Activated T-cell treated with anti-CD3 and anti-CD28 coated beads, Interleukin-2, amount 50 U/mL, for 72 hours (primary cell): ENCODE measurements around the gene GRM4. TPM values are rescaled to one million over a fixed set of nuclear protein-coding genes. Genes with fewer than 3 reads are reported as not detected.

Experiments
- ATAC-seq, 2 donors: fragments of 150-1000 bp; cut with Tn5 transposase; replicated peaks in 1 of 2; 2 replicates each; pipeline ENCODE4 v1.10.0; 2021; ENCODE audit warnings: moderate library complexity in 2 of 2, mild to moderate bottlenecking in 1 of 2
- DNase-seq, 2 donors: peaks; one replicate each; pipeline ENCODE4 v3.0.0; 2021 to 2022; ENCODE audit warnings: mixed read lengths in 1 of 2
- H3K27ac Mint-ChIP-seq: one replicate; pipeline ENCODE4 v1.8.0; 2022; ENCODE audit warnings: mild to moderate bottlenecking, moderate library complexity, mixed read lengths
- H3K27me3 Mint-ChIP-seq: one replicate; pipeline ENCODE4 v1.8.0; 2022; ENCODE audit warnings: low read depth, mixed read lengths
- H3K36me3 Mint-ChIP-seq, 2 donors: one replicate each; pipeline ENCODE4 v1.8.0; 2022; ENCODE audit warnings: mixed read lengths in 2 of 2, mild to moderate bottlenecking in 1 of 2; ENCODE audit not compliant: insufficient read depth in 2 of 2
- H3K4me1 Mint-ChIP-seq: one replicate; pipeline ENCODE4 v1.8.0; 2022; ENCODE audit warnings: low read depth, mixed read lengths
- H3K4me3 Mint-ChIP-seq, 2 donors: one replicate each; pipeline ENCODE4 v1.8.0; 2022; ENCODE audit warnings: mild to moderate bottlenecking in 2 of 2, mixed read lengths in 2 of 2, moderate library complexity in 2 of 2
- H3K9me3 Mint-ChIP-seq, 2 donors: one replicate each; pipeline ENCODE4 v1.8.0; 2022; ENCODE audit warnings: mixed read lengths in 2 of 2
- total RNA-seq, 2 donors: library from RNA; stranded (reverse); gene quantifications; one replicate each; pipeline ENCODE4 v1.2.3, GENCODE V29; 2022

GRM4 gene
- total RNA-seq, 2 donors from 2014 or later = 0.07 TPM; not detected in 1

DNA sequence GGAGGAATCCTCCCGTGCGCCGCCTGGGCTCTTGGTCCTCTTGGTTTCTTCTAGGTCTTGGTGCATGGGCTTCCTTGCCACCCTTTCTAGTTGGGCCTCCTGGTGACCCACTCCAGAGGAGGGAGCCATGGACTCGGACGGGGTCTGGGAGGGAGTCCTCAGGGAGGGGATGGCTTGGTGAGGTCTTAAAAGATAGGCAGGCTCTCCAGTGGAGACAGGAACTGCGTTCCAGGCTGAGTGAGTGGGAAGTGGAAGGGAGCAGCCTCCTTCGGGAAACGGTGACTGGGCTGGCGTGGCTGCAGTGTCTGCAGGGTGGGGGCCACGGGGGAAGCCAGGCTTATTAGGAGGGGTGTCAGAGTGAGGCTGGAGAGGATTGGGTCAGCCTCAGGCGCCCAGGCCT is 152.8 kb downstream of the GRM4 start:
- no peak for DNase-seq
- H3K27me3 Mint-ChIP-seq = peaks cover 6% of the 10 kb centered on the region
- no peak for ATAC-seq
- H3K36me3 Mint-ChIP-seq = no peaks in the 10 kb centered on the region
- H3K4me1 Mint-ChIP-seq = no peaks in the 10 kb centered on the region
- H3K4me3 Mint-ChIP-seq = no peak overlapping the region
- no peak overlapping the region for H3K27ac Mint-ChIP-seq
- no peaks in the 10 kb centered on the region for H3K9me3 Mint-ChIP-seq

DNA sequence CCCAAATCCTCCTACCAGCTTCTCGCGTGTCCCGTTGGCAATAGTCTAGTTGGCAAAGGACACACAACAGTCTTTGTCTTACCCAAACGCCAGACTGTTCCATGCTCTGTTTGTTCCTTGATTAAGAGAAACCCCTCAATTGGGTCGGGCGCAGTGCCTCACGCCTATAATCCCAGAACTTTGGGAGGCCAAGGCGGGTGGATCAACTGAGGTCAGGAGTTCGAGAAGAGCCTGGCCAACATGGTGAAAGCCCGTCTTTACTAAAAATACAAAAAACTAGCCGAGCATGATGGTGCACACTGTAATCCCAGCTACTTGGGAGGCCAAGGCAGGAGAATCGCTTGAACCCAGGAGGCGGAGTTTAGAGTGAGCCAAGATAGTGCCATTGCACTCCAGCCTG is 153.7 kb downstream of the GRM4 start:
- Mint-ChIP-seq H3K4me3 (no peak overlapping the region), H3K27me3 (peaks cover 6% of the 10 kb centered on the region), H3K9me3 (no peaks in the 10 kb centered on the region), H3K4me1 (no peaks in the 10 kb centered on the region), H3K27ac (no peak overlapping the region), H3K36me3 (no peaks in the 10 kb centered on the region)
- DNase-seq = no peak
- no peak for ATAC-seq

DNA sequence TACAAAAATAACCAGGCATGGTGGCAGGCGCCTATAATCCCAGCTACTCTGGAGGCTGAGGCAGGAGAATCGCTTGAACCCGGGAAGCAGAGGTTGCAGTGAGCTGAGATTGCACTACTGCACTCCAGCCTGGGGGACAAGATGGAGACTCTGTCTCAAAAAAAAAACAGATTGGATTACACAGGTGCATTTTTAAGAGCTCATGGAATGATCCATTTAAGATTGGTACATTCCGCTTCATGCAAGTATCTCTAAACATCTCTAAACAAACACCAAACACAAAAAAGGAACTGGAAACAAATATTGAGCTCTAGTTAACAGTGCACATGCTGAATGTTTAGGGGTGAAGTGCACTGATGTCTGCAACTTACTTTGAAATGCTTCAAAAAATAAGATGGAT is 154.3 kb downstream of the GRM4 start:
- H3K27me3 Mint-ChIP-seq = peaks cover 6% of the 10 kb centered on the region
- H3K27ac Mint-ChIP-seq = no peak overlapping the region
- DNase-seq (no peak), ATAC-seq (no peak)
- H3K4me3 Mint-ChIP-seq = no peak overlapping the region
- no peaks in the 10 kb centered on the region for H3K36me3 Mint-ChIP-seq
- H3K4me1 Mint-ChIP-seq = no peaks in the 10 kb centered on the region
- no peaks in the 10 kb centered on the region for H3K9me3 Mint-ChIP-seq

DNA sequence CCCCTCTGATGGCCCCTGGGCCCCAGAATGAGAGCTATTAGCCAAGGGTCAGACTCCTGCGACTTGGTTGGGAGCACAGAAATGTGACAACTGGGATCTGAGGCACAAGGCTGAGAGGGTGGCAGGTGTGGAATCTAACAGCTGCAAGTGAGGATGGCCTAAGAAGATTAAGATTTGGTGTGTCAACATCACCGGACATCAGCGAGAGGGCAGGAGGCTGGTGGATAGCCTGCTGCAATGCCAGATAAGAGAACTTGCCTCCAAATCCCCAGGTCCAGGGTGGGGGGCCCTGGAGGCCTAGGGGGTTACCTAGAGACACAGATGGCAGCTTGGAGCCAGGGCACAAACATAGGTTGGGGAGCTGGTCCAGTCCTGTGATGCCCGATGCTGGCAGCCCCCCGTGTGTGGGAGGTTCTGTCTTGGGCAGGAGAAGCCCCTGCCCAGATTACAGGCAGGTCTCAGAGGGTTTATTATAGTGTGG is 155.8 kb downstream of the GRM4 start:
- Mint-ChIP-seq H3K36me3 (no peaks in the 10 kb centered on the region), H3K27me3 (peaks cover 6% of the 10 kb centered on the region), H3K9me3 (no peaks in the 10 kb centered on the region), H3K4me3 (no peak overlapping the region), H3K4me1 (no peaks in the 10 kb centered on the region), H3K27ac (no peak overlapping the region)
- no peak for DNase-seq
- ATAC-seq = no peak

DNA sequence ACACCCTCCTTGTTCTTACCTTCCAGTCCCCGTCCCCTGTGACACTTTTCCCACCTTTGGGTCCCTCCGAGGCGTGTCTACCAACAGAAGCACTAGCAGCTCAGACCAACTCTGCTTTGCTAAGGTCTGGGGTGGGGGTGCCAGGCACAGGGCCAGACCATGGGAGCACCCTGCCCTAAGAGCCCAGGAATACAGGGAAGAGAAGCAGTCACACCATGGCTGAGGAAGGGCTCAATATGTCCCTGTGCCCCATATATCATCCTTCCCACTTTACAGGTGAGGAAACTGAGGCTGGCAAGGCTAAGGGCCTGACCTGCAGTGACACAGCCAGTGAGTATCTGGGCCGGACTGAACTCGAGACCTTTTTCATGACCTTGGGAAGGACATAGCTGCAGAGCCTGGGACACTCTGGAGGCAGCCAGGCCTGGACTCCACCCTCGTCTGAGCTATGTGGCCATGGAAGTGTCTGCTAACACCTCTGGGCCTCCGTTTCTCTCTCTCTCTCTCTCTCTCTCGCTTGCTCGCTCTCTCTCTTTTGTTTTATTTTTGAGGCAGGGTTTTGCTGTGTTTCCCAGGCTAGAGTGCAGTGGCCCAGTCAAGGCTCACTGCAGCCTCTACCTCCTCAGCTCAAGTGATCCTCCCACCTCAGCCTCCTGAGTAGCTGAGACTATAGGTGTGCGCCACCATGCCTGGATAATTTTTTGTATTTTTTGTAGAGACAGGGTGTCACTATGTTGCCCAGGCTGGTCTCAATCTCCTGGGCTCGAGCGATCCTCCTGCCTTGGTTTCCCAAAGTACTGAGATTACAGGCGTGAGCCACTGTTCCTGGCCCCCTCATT is 156.7 kb downstream of the GRM4 start:
- Mint-ChIP-seq H3K27ac (no peak overlapping the region), H3K36me3 (no peaks in the 10 kb centered on the region)

DNA sequence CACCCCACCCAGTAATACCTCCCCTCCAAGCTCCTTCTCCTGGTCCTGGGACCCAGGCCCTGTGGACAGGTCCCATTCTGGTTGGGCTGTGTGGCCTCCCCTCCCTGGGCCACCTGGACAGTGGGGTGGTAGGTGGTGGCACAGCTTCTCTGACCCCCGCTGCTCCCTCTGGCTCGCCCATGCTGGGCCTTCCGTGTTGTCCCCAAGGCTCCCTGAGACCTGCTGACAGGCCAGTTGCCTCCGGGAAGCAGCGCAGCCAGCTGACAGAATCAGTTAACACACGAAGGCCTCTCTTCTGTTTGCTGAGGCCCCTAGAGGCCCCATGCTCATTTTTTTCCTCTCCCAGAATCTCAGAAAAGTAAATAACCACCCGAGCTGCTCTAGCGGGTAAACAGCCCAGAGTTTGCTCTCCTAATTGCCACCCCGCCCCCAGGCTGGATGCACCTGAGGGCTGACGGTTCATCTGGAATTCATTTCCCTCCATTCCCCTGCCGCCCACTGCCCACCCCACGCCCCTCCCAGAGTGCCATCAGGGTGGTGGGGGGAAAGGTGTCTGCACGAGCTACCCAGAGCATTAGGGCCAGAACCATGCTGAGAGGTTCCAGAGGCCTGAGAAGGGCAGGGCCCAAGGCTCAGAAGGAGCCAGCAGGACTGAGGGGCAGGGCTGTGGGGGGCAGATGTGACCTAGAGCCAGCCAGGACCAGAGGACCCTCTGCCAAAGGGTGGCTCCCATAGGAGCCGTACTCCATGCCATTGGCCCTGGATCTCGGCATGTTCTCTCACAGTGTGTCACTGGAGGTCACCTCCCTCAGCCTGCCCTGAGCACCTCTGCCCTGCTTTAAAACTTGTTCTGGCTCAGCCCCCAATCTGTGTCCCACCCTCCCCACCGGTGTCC is 157.5 kb downstream of the GRM4 start:
- Mint-ChIP-seq H3K9me3 (no peaks in the 10 kb centered on the region), H3K27me3 (no peaks in the 10 kb centered on the region), H3K4me1 (no peaks in the 10 kb centered on the region), H3K27ac (no peak overlapping the region), H3K4me3 (no peak overlapping the region), H3K36me3 (no peaks in the 10 kb centered on the region)
- no peak for DNase-seq
- no peak for ATAC-seq

More for the DNA sequence above, 156.7 kb downstream of the GRM4 start:
- no peaks in the 10 kb centered on the region for H3K9me3 Mint-ChIP-seq
- H3K27me3 Mint-ChIP-seq = peaks cover 2% of the 10 kb centered on the region
- ATAC-seq = no peak
- DNase-seq = no peak
- no peaks in the 10 kb centered on the region for H3K4me1 Mint-ChIP-seq
- no peak overlapping the region for H3K4me3 Mint-ChIP-seq

DNA sequence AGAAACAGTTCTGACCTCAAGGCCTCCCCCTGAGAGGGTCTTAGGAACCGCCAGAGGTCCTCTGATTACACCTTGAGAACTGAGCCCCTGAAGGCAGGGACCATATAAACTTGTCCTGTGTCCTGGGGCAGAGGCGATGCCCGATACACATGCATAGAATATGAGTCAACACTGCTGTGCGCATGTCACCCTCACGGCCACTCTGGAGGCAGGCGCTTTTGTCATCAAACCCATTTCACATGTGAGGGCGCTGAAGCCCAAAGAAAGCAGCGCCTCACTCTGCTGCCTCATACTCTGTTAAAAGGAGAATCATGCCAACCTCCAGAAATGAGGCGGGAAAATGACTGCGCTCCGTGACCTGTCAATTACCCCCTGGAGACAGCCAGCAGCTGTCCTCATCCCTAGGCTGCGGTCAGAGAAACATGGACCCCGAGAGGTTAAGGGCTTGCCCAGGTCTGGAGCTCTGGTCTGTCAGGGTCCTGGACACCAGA is 158.3 kb downstream of the GRM4 start:
- no peak for DNase-seq
- no peaks in the 10 kb centered on the region for H3K36me3 Mint-ChIP-seq
- H3K4me3 Mint-ChIP-seq = no peak overlapping the region
- no peaks in the 10 kb centered on the region for H3K4me1 Mint-ChIP-seq
- H3K9me3 Mint-ChIP-seq = no peaks in the 10 kb centered on the region
- no peak for ATAC-seq
- H3K27me3 Mint-ChIP-seq = no peaks in the 10 kb centered on the region
- H3K27ac Mint-ChIP-seq = no peak overlapping the region

DNA sequence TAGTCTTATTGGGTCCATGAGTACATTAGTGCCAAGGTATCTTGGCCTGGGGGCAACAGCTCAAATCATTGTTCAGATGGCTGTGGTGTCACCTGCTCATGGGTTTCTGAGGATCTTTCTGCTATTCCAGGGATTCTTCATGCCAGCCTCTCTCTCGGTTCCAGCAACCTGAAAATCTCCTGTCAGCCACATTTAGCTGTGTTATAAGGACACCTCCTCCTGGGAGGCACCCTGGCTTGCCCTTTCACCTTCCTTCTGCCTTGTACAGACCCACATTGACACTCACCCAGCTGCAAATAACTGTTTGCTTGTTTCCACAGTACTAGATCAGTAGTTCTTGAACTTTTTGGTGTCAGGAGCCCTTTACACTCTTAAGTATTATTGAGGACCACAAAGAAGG is 159.9 kb downstream of the GRM4 start:
- no peak overlapping the region for H3K27ac Mint-ChIP-seq
- no peak overlapping the region for H3K4me3 Mint-ChIP-seq
- no peak for ATAC-seq
- H3K9me3 Mint-ChIP-seq = no peaks in the 10 kb centered on the region
- H3K4me1 Mint-ChIP-seq = no peaks in the 10 kb centered on the region
- no peaks in the 10 kb centered on the region for H3K27me3 Mint-ChIP-seq
- no peak for DNase-seq
- no peaks in the 10 kb centered on the region for H3K36me3 Mint-ChIP-seq

DNA sequence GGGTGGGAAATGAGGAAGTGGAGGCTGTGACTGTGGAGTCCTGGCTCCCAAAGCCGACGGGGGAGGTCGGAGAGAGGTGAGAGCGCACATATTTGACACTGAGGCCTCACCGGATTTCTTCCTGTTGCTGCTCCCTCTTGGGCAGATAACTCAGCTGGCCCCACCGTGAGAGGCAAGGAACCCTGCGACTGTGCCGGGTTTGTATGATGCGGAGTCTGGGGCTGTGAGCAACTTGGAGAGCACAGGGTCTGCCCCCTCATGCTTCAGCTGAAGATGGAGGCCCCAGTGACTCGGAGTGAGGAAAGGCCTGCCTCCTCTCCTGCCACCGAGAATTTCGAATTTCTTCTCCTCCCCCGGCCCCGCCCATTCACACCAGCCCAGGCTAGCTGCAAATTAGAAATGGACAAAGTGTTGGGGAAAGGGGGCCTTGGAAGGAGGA is 160.6 kb downstream of the GRM4 start:
- H3K9me3 Mint-ChIP-seq = no peaks in the 10 kb centered on the region
- no peak for ATAC-seq
- no peak overlapping the region for H3K4me3 Mint-ChIP-seq
- no peaks in the 10 kb centered on the region for H3K27me3 Mint-ChIP-seq
- H3K4me1 Mint-ChIP-seq = no peaks in the 10 kb centered on the region
- no peak for DNase-seq
- H3K36me3 Mint-ChIP-seq = no peaks in the 10 kb centered on the region
- no peak overlapping the region for H3K27ac Mint-ChIP-seq

DNA sequence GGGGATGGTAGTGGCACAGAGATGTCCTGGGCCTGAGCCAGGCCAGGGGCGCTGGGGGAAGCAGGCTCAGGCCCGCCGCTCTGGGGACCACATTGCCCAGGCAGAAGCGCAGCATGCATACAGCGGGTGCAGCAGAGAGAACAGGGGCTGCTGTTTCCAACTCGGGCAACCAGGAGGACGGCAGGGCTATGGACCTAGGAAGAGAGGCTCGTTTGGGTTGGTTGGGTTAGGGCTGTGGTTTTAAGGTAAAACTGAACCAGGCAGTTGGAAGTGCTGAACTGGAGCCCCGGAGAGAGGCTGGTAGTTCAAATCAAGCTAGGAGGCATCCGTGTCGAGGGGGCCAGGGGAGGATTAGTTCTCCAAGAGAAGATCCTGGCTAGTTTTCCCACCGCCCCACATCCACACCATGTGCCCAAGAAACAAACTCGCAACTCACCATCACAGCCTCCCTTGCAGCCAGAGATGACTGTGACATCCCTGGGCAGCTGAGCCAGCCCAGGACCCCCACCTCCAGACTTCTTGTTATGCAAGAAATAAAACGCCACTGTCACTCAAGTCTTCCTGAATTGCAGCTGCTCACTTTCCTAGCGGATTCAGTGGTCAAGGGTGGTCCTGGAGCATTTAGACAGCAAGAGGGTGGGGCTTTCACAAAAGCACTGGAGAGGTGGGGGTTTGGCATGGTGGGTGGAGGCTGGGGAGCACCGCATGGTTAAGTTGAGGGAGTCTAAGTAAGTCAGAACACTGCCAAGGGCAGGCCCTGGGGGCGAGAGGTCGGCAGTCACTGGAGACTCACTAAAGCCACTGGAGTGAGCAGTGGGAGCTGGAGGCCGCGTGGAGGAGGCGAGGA is 161.2 kb downstream of the GRM4 start:
- ATAC-seq (no peak), DNase-seq (no peak)
- H3K9me3 Mint-ChIP-seq = no peaks in the 10 kb centered on the region

DNA sequence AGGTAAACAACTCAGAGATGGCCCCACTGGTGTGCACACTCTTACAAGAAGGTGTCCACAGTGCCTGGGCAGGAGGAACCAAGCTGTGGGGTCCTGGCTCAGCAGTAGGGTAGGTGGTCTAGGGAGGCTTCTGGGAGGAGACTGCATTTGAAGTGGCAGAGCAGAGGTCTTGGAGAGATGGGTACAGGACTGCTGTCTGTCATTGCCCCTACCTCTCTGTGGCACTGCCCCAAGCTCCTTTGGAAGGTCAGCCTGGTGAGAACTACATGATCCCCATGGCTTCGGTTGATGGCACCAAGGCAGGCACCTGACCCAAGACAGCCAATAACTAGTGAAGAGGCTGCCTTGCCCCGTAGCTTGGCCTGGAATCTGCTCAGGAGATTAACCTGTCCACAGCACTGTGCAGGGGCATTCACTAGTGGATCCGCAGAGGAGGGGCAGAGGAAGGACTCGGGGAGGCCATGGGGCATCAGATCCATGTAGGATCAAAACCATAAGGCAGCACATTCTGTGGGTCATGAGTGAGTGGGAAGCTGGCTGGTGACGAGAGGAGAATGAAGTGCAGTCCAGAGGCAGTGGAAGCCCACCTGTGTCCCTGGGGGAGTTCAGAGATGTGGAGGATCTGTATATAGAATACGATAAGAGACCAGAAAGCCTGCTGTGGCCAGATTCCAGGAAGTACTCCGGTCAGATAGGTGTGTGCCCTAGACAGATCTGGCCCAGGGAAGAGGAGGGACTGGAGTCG is 162.0 kb downstream of the GRM4 start:
- no peak overlapping the region for H3K4me3 Mint-ChIP-seq
- no peaks in the 10 kb centered on the region for H3K9me3 Mint-ChIP-seq
- H3K4me1 Mint-ChIP-seq = no peaks in the 10 kb centered on the region
- ATAC-seq = no peak
- H3K27ac Mint-ChIP-seq = no peak overlapping the region
- no peak for DNase-seq
- no peaks in the 10 kb centered on the region for H3K27me3 Mint-ChIP-seq
- no peaks in the 10 kb centered on the region for H3K36me3 Mint-ChIP-seq

More for the DNA sequence above, 161.2 kb downstream of the GRM4 start:
- Mint-ChIP-seq H3K36me3 (no peaks in the 10 kb centered on the region), H3K27me3 (no peaks in the 10 kb centered on the region), H3K4me3 (no peak overlapping the region), H3K4me1 (no peaks in the 10 kb centered on the region), H3K27ac (no peak overlapping the region)

DNA sequence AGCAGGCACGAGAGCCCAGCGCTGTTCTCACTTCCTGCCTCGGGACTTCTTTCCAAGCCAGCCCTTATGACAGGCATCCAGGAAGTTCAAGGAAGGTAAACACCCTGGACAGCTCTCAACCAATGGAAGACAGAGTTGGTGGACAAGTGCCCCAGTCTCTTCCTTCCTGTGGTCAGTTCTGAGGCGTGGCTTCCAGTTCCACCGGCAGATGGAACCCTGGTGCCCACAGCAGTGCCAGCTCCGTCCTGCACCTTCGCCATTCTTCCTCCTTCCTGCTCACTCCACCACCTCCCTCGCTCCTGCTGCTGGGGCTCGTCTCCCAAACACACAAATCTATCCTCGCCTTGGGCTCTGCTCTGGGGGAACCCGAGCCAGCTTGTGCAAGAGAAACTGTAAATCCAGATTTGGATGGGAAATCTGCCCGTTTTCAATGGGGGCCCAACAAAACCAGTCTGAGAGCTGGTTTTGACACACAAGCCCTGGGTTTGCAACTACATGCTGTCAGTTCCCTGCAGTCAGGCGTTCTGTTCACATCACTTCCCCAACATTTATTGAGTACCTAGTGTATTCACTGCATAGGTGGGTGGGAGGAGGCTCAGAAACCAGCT is 162.7 kb downstream of the GRM4 start:
- no peaks in the 10 kb centered on the region for H3K9me3 Mint-ChIP-seq
- no peaks in the 10 kb centered on the region for H3K27me3 Mint-ChIP-seq
- ATAC-seq = no peak
- no peak for DNase-seq
- H3K27ac Mint-ChIP-seq = no peak overlapping the region
- H3K36me3 Mint-ChIP-seq = no peaks in the 10 kb centered on the region
- H3K4me3 Mint-ChIP-seq = no peak overlapping the region
- H3K4me1 Mint-ChIP-seq = no peaks in the 10 kb centered on the region
